GM12878 (cell line): Measurements from ENCODE around the gene NFATC1. TPM values are rescaled to one million over a fixed set of nuclear protein-coding genes. Genes with fewer than 3 reads are reported as not detected.

Experiments
- ATAC-seq: fragments of 200-7000 bp; cut with Tn5 transposase; 3 replicates; pipeline ENCODE4 v1.9.1; 2020; ENCODE audit warnings: mild to moderate bottlenecking, moderate library complexity
- BruUV-seq: library from RNA; stranded (reverse); fragments of 400-500 nt; replicated peaks from 2 replicates; lab custom pipeline; 2021; lab: Mats Ljungman, UMichigan
- CTCF ChIA-PET: fragments of 300-600 bp; sonication (Branson Sonifier 250); formaldehyde crosslinking; extraction: SDS; loops from one replicate; lab custom pipeline; 2021; ENCODE audit warnings: inconsistent platforms; lab: Yijun Ruan, JAX
- POLR2A ChIA-PET: fragments of 350-600 bp; formaldehyde crosslinking; extraction: SDS; loops from one replicate; lab custom pipeline; 2021; ENCODE audit warnings: inconsistent platforms; lab: Charles Lee
- RAD21 ChIA-PET: fragments of 300-600 bp; sonication (Branson Sonifier 250); formaldehyde crosslinking; loops from one replicate; lab custom pipeline; 2023; ENCODE audit warnings: antibody characterized with exemption; ENCODE audit not compliant: unreplicated experiment; lab: Charles Lee
- SMC1A ChIA-PET: fragments of 300-600 bp; sonication (Branson Sonifier 250); formaldehyde crosslinking; loops from one replicate; lab custom pipeline; 2023; ENCODE audit not compliant: unreplicated experiment, uncharacterized antibody; lab: Charles Lee
- DNase-seq: peaks from one replicate; pipeline ENCODE4 v3.0.0-alpha.2; 2011; ENCODE audit warnings: low read depth, low spot score
- FAIRE-seq: peaks from 3 replicates; lab custom pipeline; 2011; peaks lifted over from hg19 to GRCh38; lab: Jason Lieb, UNC
- H2AFZ ChIP-seq: 2 replicates; pipeline ENCODE4 v1.6.0; 2011; ENCODE audit warnings: low read depth, low read length, control low read depth; ENCODE audit not compliant: control insufficient read depth
- H3K27ac ChIP-seq: 2 replicates; pipeline ENCODE4 v1.5.1; 2011; ENCODE audit warnings: control low read depth; ENCODE audit not compliant: control insufficient read depth, insufficient read depth
- H3K27me3 ChIP-seq, 2 experiments: replicated peaks in 1 of 2; 2 replicates each; pipeline versions ENCODE4 v1.6.0 to v1.6.1; 2011; ENCODE audit warnings: low read length in 1 of 2; ENCODE audit not compliant: control insufficient read depth in 2 of 2, insufficient read depth in 2 of 2
- H3K36me3 ChIP-seq, 2 experiments: 2 replicates each; pipeline ENCODE4 v1.5.1; 2011; ENCODE audit warnings: low read length in 1 of 2; ENCODE audit not compliant: control insufficient read depth in 2 of 2, insufficient read depth in 2 of 2
- H3K4me1 ChIP-seq: 2 replicates; pipeline ENCODE4 v1.6.1; 2011; ENCODE audit warnings: mild to moderate bottlenecking, low read length, moderate library complexity, mixed read lengths; ENCODE audit not compliant: control insufficient read depth, insufficient read depth
- H3K4me2 ChIP-seq: 2 replicates; pipeline ENCODE4 v1.6.0; 2011; ENCODE audit warnings: control low read depth; ENCODE audit not compliant: control insufficient read depth, insufficient read depth
- H3K4me3 ChIP-seq: fragments of 200-600 bp; sonication (generic); 2 replicates; pipeline ENCODE4 v1.5.1; 2016
- H3K79me2 ChIP-seq: 2 replicates; pipeline ENCODE4 v1.6.0; 2011; ENCODE audit warnings: low read length; ENCODE audit not compliant: control insufficient read depth, insufficient read depth
- H3K9ac ChIP-seq: 2 replicates; pipeline ENCODE4 v1.8.0; 2011; ENCODE audit warnings: low read length, control low read depth, mixed read lengths; ENCODE audit not compliant: control insufficient read depth, insufficient read depth
- H3K9me3 ChIP-seq: replicated peaks from 3 replicates; pipeline ENCODE4 v1.5.1; 2011; ENCODE audit warnings: mild to moderate bottlenecking, low read length; ENCODE audit not compliant: control insufficient read depth, insufficient read depth
- H4K20me1 ChIP-seq: 2 replicates; pipeline ENCODE4 v1.6.0; 2011; ENCODE audit not compliant: control insufficient read depth, insufficient read depth
- BACH1 ChIP-seq: fragments of 450-650 bp; IDR thresholded peaks from 2 replicates; pipeline ENCODE4 v1.6.1; 2017; ENCODE audit warnings: mild to moderate bottlenecking, borderline replicate concordance
- CBX5 ChIP-seq: sonication (generic); IDR thresholded peaks from 2 replicates; pipeline ENCODE4 v1.6.1; 2016; ENCODE audit warnings: low read depth, moderate library complexity, mild to moderate bottlenecking, inconsistent platforms
- CREB1 ChIP-seq: IDR thresholded peaks from 2 replicates; pipeline ENCODE4 v1.6.1; 2012; ENCODE audit warnings: low read depth, mild to moderate bottlenecking, inconsistent platforms
- ESRRA ChIP-seq: IDR thresholded peaks from 2 replicates; pipeline ENCODE4 v1.6.1; 2012; ENCODE audit warnings: mild to moderate bottlenecking, low read length, improper control_type of control experiment
- STAT3 ChIP-seq: IDR thresholded peaks from 2 replicates; pipeline ENCODE4 v1.6.1; 2011; ENCODE audit warnings: low read depth, low read length, improper control_type of control experiment
- TBL1XR1 ChIP-seq: IDR thresholded peaks from 2 replicates; pipeline ENCODE4 v1.6.1; 2012; ENCODE audit warnings: low read depth, low read length, improper control_type of control experiment
- WGBS: methylation state at CpG from one replicate; pipeline ENCODE4 v1.1.6; 2016; ENCODE audit warnings: low lambda C conversion rate; ENCODE audit not compliant: insufficient replicate concordance, insufficient coverage; ENCODE audit errors: missing lambda C conversion rate; 5-methylcytosine and 5-hydroxymethylcytosine counted together
- in situ Hi-C: fragments of 300-500 bp; cut with MboI; formaldehyde crosslinking; loops from 9 replicates; pipeline ENCODE4 v1.14.3; 2018; ENCODE audit warnings: mixed read lengths
- intact Hi-C: fragments of 100-400 bp; cut with micrococcal nuclease; formaldehyde crosslinking; loops from one replicate; pipeline ENCODE4 v1.14.2; 2022; ENCODE audit not compliant: unreplicated experiment
- polyA plus RNA-seq, 11 experiments: library from polyadenylated mRNA; depleted of rRNA in 4 of 11; unstranded in 6 of 11; stranded (reverse) in 5 of 11; fragments of >200 nt; fragmentation: Nextera tagmentation in 4 of 11; fragmentation: Illumina TruSeq in 1 of 11; extraction: Ambion mirVana in 4 of 11; extraction: Trizol in 1 of 11; gene quantifications; 1 replicate in 1 of 11; 2 replicates in 10 of 11; pipeline versions ENCODE4 v1.2.1 to v1.2.3, GENCODE V29; 2011 to 2016; ENCODE audit warnings: inconsistent platforms in 2 of 11, missing spikeins in 2 of 11, low read depth in 1 of 11
- total RNA-seq, 4 experiments: library from RNA; depleted of rRNA in 3 of 4; stranded (reverse); fragments of >200 nt in 3 of 4; fragmentation: Illumina TruSeq in 1 of 4; extraction: Trizol in 1 of 4; gene quantifications; 2 replicates each; pipeline versions ENCODE4 v1.2.1 to v1.2.3, GENCODE V29; 2013 to 2021
- TF ChIP-seq, protein P1 (sequence below): fragments of 450-650 bp; IDR thresholded peaks from 2 replicates; pipeline ENCODE4 v1.6.1; 2017; ENCODE audit warnings: antibody characterized with exemption, mild to moderate bottlenecking, moderate library complexity
- TF ChIP-seq, protein P2 (sequence below): IDR thresholded peaks from 2 replicates; pipeline ENCODE4 v1.6.1; 2012; ENCODE audit warnings: low read depth, low read length, improper control_type of control experiment
- TF ChIP-seq, protein P3 (sequence below): IDR thresholded peaks from 2 replicates; pipeline ENCODE4 v1.6.1; 2011; ENCODE audit warnings: low read depth, mild to moderate bottlenecking, low read length, moderate library complexity, borderline replicate concordance; ENCODE audit errors: extremely low read depth

Gene NFATC1
- total and polyA plus RNA-seq, 10 of the 15 experiments (the other 5 are each of a cell fraction or from before 2014, with no cell fraction given): 0.84 to 20.8 (median 5.1) TPM

DNA sequence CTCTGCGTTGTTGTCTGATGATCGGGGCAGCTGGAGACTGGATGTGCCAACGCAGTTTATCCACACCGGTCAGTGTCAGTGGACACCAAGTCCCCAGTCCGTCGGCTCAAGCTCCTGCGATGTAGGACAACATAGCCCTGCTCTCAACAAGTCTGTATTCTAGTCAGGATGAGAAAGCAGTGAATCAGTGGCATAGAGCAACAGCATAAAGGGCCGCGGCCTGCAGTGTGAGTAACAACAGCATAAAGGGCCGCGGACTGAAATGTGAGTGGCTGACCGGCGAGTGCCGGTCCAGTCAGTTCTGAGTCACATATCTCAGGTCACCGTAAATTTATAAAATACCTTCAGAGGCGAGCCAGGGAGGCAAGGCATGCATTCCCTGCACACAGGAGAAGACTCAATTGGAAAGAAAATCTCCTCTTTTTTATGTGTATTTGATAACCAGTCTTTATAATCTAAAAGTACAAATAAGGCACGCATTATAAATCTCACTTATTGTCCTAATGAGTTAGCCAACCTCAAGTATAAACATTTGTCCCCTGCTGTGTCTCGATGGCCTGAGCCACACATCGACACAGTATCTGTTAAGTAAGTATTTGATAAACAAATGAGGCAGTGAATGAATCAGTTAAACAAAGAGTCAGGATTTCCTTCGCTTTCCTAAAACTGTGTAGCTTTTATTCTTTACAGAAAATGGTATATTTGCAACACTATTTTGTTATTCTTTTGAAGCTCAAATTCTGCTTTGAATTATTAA lies 33.8 kb upstream of the NFATC1 start:
- intact Hi-C loops (no loop called here), in situ Hi-C loops (no loop called here)
- Histone ChIP-seq H3K4me1 (no peaks in the 10 kb centered on the region), H3K27me3 (no peaks in the 10 kb centered on the region), H3K27ac (no peak overlapping the region), H3K36me3 (peaks cover 0 to 5% of the 10 kb centered on the region in 2 experiments), H3K4me3 (no peak overlapping the region), H4K20me1 (no peaks in the 10 kb centered on the region), H3K4me2 (no peak overlapping the region), H2AFZ (no peak overlapping the region), H3K9me3 (no peaks in the 10 kb centered on the region), H3K9ac (no peak overlapping the region), H3K79me2 (no peaks in the 10 kb centered on the region)
- ChIA-PET POLR2A (no interaction called here), RAD21 (interaction anchor here (0.8 kb wide), 1 partner anchor 13 kb away, joined by 3 read pairs; no protein-coding TSS in a partner anchor), CTCF (interaction anchor here (1.3 to 1.4 kb wide), 2 partner anchors 13 to 168 kb away, joined by 3 to 4 read pairs; no protein-coding TSS in a partner anchor), SMC1A (interaction anchor here (0.6 kb wide), 1 partner anchor 11 kb away, joined by 3 read pairs; no protein-coding TSS in a partner anchor)
- DNase-seq: no peak
- 95% methylated on average over 20 of the region's 20 CpGs for WGBS
- TF ChIP-seq TBL1XR1 (no peak), STAT3 (no peak), CREB1 (no peak), ESRRA (no peak), CBX5 (no peak), BACH1 (no peak)
- TF ChIP-seq, protein P1, sequence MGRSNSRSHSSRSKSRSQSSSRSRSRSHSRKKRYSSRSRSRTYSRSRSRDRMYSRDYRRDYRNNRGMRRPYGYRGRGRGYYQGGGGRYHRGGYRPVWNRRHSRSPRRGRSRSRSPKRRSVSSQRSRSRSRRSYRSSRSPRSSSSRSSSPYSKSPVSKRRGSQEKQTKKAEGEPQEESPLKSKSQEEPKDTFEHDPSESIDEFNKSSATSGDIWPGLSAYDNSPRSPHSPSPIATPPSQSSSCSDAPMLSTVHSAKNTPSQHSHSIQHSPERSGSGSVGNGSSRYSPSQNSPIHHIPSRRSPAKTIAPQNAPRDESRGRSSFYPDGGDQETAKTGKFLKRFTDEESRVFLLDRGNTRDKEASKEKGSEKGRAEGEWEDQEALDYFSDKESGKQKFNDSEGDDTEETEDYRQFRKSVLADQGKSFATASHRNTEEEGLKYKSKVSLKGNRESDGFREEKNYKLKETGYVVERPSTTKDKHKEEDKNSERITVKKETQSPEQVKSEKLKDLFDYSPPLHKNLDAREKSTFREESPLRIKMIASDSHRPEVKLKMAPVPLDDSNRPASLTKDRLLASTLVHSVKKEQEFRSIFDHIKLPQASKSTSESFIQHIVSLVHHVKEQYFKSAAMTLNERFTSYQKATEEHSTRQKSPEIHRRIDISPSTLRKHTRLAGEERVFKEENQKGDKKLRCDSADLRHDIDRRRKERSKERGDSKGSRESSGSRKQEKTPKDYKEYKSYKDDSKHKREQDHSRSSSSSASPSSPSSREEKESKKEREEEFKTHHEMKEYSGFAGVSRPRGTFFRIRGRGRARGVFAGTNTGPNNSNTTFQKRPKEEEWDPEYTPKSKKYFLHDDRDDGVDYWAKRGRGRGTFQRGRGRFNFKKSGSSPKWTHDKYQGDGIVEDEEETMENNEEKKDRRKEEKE: no peak
- TF ChIP-seq, protein P2, sequence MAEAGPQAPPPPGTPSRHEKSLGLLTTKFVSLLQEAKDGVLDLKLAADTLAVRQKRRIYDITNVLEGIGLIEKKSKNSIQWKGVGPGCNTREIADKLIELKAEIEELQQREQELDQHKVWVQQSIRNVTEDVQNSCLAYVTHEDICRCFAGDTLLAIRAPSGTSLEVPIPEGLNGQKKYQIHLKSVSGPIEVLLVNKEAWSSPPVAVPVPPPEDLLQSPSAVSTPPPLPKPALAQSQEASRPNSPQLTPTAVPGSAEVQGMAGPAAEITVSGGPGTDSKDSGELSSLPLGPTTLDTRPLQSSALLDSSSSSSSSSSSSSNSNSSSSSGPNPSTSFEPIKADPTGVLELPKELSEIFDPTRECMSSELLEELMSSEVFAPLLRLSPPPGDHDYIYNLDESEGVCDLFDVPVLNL: no peak
- TF ChIP-seq, protein P3, sequence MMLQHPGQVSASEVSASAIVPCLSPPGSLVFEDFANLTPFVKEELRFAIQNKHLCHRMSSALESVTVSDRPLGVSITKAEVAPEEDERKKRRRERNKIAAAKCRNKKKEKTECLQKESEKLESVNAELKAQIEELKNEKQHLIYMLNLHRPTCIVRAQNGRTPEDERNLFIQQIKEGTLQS: no peak
- no peak for FAIRE-seq
- no peak for ATAC-seq
- BruUV-seq: no TSS peak
